Adipocyte (in vitro differentiated cells): ENCODE results near the gene ZBTB7C.

ENCODE experiments used
- DNase-seq: peaks from one replicate; pipeline ENCODE4 v3.0.0-alpha.2; 2015; ENCODE audit warnings: low read depth
- H3K27me3 ChIP-seq: replicated peaks from 2 replicates; pipeline ENCODE4 v1.7.0; 2013; ENCODE audit warnings: mild to moderate bottlenecking, low read length, moderate library complexity; ENCODE audit not compliant: control insufficient read depth, insufficient read depth
- H3K36me3 ChIP-seq: 2 replicates; pipeline ENCODE4 v1.7.0; 2013; ENCODE audit warnings: low read length, mild to moderate bottlenecking, moderate library complexity; ENCODE audit not compliant: control insufficient read depth, insufficient read depth, severe bottlenecking
- H3K4me1 ChIP-seq: 2 replicates; pipeline ENCODE4 v1.7.0; 2013; ENCODE audit warnings: mild to moderate bottlenecking, low read length, moderate library complexity; ENCODE audit not compliant: control insufficient read depth, insufficient read depth
- H3K4me3 ChIP-seq: 2 replicates; pipeline ENCODE4 v1.7.0; 2013; ENCODE audit warnings: mild to moderate bottlenecking, low read length, moderate library complexity
- H3K9ac ChIP-seq: 2 replicates; pipeline ENCODE4 v1.7.0; 2013; ENCODE audit warnings: mild to moderate bottlenecking, low read length, moderate library complexity
- H3K9me3 ChIP-seq: 2 replicates; pipeline ENCODE4 v1.7.0; 2013; ENCODE audit warnings: mild to moderate bottlenecking, low read length, moderate library complexity; ENCODE audit not compliant: control insufficient read depth

Gene ZBTB7C

GRCh38 chr18:48065601-48065995, 343.6 kb downstream of the ZBTB7C start:
- DNase-seq: no peak

GRCh38 chr18:48064978-48065600, 344.1 kb downstream of the ZBTB7C start:
- no peak for DNase-seq
- H3K9ac ChIP-seq: no peak overlapping the region
- peaks cover 5% of the 10 kb centered on the region for H3K4me1 ChIP-seq
- H3K36me3 ChIP-seq: no peaks in the 10 kb centered on the region
- H3K27me3 ChIP-seq: peaks cover 5% of the 10 kb centered on the region
- no peak overlapping the region for H3K4me3 ChIP-seq
- H3K9me3 ChIP-seq: no peaks in the 10 kb centered on the region

More at GRCh38 chr18:48065601-48065995, 343.6 kb downstream of the ZBTB7C start:
- peaks cover 5% of the 10 kb centered on the region for H3K27me3 ChIP-seq
- H3K36me3 ChIP-seq: no peaks in the 10 kb centered on the region
- H3K9me3 ChIP-seq: no peaks in the 10 kb centered on the region
- H3K4me3 ChIP-seq: no peak overlapping the region
- no peak overlapping the region for H3K9ac ChIP-seq
- H3K4me1 ChIP-seq: no peaks in the 10 kb centered on the region

- H3K27me3 ChIP-seq: peaks cover 5% of the 10 kb centered on the region
- H3K9ac ChIP-seq: no peak overlapping the region
- no peak for DNase-seq
Measured at GRCh38 chr18:48061781-48062570, 347.2 kb downstream of the ZBTB7C start.

GRCh38 chr18:48060970-48061369, 348.2 kb downstream of the ZBTB7C start:
- no peak overlapping the region for H3K4me3 ChIP-seq
- no peak for DNase-seq

More at GRCh38 chr18:48061781-48062570, 347.2 kb downstream of the ZBTB7C start:
- no peak overlapping the region for H3K4me3 ChIP-seq
- H3K4me1 ChIP-seq: peaks cover 8% of the 10 kb centered on the region
- H3K36me3 ChIP-seq: no peaks in the 10 kb centered on the region
- H3K9me3 ChIP-seq: no peaks in the 10 kb centered on the region

GRCh38 chr18:48060346-48060745, 348.8 kb downstream of the ZBTB7C start:
- Histone ChIP-seq H3K4me1 (peaks cover 8% of the 10 kb centered on the region), H3K27me3 (peaks cover 13% of the 10 kb centered on the region), H3K36me3 (no peaks in the 10 kb centered on the region), H3K4me3 (no peak overlapping the region), H3K9ac (no peak overlapping the region), H3K9me3 (no peaks in the 10 kb centered on the region)
- DNase-seq: no peak

More at GRCh38 chr18:48060970-48061369, 348.2 kb downstream of the ZBTB7C start:
- Histone ChIP-seq H3K4me1 (peaks cover 8% of the 10 kb centered on the region), H3K27me3 (peaks cover 6% of the 10 kb centered on the region), H3K9me3 (no peaks in the 10 kb centered on the region), H3K9ac (no peak overlapping the region), H3K36me3 (no peaks in the 10 kb centered on the region)

- Histone ChIP-seq H3K27me3 (peaks cover 17% of the 10 kb centered on the region), H3K9ac (no peak overlapping the region), H3K4me1 (peaks cover 8% of the 10 kb centered on the region), H3K9me3 (no peaks in the 10 kb centered on the region), H3K4me3 (no peak overlapping the region), H3K36me3 (no peaks in the 10 kb centered on the region)
- DNase-seq: peak; percentile 8
Measured at GRCh38 chr18:48059455-48060010, 349.6 kb downstream of the ZBTB7C start.

GRCh38 chr18:48058486-48058885, 350.7 kb downstream of the ZBTB7C start:
- H3K4me1 ChIP-seq: peaks cover 8% of the 10 kb centered on the region
- no peak for DNase-seq
- no peak overlapping the region for H3K4me3 ChIP-seq
- H3K9ac ChIP-seq: no peak overlapping the region
- H3K36me3 ChIP-seq: no peaks in the 10 kb centered on the region
- H3K9me3 ChIP-seq: no peaks in the 10 kb centered on the region
- H3K27me3 ChIP-seq: peaks cover 28% of the 10 kb centered on the region

GRCh38 chr18:48057018-48057417, 352.2 kb downstream of the ZBTB7C start:
- peaks cover 8% of the 10 kb centered on the region for H3K4me1 ChIP-seq

GRCh38 chr18:48055351-48055750, 353.8 kb downstream of the ZBTB7C start:
- H3K9ac ChIP-seq: no peak overlapping the region
- no peak for DNase-seq
- H3K9me3 ChIP-seq: no peaks in the 10 kb centered on the region
- H3K4me1 ChIP-seq: peaks cover 6% of the 10 kb centered on the region
- no peaks in the 10 kb centered on the region for H3K36me3 ChIP-seq
- H3K4me3 ChIP-seq: no peak overlapping the region
- peaks cover 37% of the 10 kb centered on the region for H3K27me3 ChIP-seq

More at GRCh38 chr18:48057018-48057417, 352.2 kb downstream of the ZBTB7C start:
- no peaks in the 10 kb centered on the region for H3K36me3 ChIP-seq
- no peak for DNase-seq
- peaks cover 32% of the 10 kb centered on the region for H3K27me3 ChIP-seq
- H3K4me3 ChIP-seq: no peak overlapping the region
- no peak overlapping the region for H3K9ac ChIP-seq
- H3K9me3 ChIP-seq: no peaks in the 10 kb centered on the region

- DNase-seq: no peak
Measured at GRCh38 chr18:48053881-48054816, 355.0 kb downstream of the ZBTB7C start.

More at GRCh38 chr18:48053881-48054816, 355.0 kb downstream of the ZBTB7C start:
- H3K4me3 ChIP-seq: no peak overlapping the region
- H3K36me3 ChIP-seq: no peaks in the 10 kb centered on the region
- no peak overlapping the region for H3K9ac ChIP-seq
- no peaks in the 10 kb centered on the region for H3K4me1 ChIP-seq
- H3K9me3 ChIP-seq: no peaks in the 10 kb centered on the region
- peaks cover 48% of the 10 kb centered on the region for H3K27me3 ChIP-seq
